GM21367 (cell line): ENCODE measurements around the gene LEMD3.

ENCODE experiments used
- ATAC-seq: cut with Tn5 transposase; IDR thresholded peaks from one replicate; pipeline ENCODE4 v1.9.1; 2021; ENCODE audit not compliant: unreplicated experiment

Gene LEMD3

DNA sequence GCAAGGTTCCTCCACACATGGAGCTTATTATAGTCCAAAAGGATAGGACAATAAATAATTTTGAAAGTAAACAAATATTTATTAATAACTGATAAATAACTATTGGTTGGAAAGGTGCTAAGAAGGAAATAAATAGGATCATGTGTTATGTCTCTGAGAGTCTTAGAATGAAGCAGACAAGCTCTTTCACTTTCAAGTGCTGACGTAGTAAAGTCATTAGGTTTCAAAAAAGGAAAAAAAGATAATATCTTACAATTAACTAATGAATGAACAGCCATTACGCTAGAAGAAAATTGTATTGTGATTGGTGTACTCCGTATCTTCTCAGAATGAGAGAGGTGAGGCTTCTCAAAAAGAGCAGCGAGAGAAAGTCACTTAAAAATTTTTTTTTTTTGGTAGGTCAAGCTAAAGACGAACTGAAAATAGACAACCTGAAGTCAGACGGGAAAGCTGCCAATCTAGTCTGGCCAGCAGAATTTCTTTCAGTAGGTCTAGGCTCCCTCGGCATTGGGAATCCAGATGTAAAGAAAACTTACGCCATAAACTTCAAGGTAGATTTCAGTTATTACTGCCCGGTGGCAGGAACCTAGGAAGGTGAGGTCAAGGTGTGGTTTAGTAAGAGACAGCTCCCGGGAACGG, 583 bp upstream of the LEMD3 start:
- no peak for ATAC-seq

DNA sequence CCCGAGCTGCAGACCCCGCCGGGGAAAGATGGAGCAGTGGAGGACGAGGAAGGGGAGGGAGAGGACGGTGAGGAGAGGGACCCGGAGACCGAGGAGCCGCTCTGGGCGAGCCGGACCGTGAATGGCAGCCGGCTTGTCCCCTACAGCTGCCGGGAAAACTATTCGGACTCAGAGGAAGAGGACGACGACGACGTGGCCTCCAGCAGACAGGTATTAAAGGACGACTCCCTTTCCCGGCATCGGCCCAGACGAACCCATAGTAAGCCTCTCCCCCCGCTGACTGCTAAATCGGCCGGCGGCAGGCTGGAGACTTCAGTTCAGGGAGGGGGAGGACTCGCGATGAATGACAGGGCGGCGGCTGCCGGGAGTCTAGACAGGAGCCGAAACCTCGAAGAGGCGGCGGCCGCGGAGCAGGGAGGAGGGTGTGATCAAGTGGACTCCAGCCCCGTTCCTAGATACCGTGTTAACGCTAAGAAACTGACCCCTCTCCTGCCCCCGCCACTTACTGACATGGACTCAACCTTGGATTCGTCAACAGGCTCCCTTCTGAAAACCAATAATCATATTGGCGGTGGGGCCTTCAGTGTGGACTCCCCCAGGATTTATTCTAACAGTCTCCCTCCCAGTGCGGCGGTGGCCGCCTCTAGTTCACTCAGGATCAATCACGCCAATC, 962 bp downstream of the LEMD3 start:
- peak; percentile 48 for ATAC-seq

DNA sequence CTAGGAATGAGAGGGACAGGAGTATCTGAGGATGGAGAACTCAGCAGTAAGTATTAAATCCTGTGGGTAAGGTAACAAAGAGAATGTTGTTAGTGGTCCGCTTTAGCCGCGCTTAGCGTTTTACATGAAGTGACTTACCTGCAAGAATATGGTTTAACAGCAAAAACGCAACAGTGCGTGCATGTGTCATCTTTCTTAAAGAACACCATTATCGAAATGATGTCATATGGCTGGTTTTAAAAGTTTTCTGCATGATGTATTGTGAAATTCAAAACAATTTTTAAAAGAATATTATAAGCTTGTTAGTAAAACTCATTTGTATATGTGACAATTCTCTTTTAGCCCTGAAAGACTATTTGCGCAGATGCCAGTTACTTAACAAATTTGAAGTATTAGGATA, 1.7 kb downstream of the LEMD3 start:
- no peak for ATAC-seq

DNA sequence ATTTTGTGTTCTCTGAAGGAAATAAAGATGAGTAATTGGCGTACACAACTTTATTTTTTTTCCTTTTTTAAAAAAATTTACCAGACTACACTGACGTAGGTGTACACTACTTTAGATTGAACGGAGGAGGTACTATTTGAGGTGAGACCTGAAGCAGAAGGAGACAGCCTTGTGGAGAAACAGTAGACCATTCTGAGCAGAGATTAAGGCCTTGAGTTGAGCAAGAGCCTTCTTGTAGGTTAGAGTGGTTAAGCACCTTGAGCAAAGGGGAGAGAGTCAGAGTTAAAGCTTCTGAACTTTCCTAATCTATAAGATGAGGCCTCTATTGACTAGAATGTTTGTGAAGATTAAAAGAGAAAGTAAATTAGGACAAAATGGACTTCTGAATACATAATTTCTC, 2.5 kb downstream of the LEMD3 start:
- no peak for ATAC-seq

DNA sequence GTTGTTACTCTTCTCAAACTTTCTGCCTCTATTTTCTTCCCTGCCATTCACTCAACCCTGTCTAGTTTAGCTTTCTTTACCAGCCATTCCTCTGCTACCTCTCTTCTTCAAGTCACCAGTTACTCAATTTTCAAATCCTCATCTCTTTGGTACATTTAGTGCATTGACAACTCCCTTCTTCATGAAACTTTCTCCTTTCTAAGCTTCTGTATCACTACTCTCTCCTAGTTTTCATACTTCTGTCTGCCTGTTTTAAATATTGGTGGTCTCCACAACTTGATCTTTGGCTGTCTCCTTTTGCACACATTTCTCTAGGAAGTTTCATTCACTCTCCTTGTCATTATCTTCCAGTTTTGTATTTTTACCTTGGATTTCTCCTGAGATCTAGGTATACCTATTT, 6.0 kb downstream of the LEMD3 start:
- ATAC-seq: no peak

DNA sequence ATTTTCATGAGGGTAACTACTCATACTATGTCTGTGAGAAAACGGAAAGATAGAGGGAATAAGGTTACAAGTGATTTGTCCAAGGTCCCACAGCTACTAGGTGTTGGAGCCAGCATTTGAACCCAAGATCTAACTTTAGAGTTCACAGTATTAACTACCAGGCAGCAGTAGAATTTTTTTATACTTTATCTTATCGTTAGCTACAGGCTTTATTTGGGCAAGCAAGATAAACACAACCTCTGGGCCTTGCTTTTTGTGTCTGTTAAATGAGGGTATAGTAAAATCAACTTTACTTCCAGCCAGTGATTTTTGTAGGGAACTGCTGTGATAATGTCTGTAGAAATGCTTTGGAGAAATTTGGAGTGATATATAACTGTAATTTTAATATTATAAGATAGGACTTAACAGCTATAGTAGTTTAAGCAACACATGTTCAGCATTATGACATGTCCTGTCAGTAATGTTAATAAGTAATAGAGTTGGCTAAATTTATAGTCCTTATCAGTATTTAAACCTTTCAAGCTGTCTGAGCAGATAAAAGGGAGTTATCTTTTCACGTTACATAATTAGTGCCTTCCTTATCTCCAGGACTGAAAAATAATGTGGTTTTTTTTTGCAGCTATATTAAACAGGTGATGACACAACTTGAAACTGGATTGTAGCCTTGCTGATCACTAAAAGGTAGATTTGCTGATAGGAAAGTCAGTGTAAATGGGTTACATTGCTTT, 12.8 kb downstream of the LEMD3 start:
- peak; percentile 38 for ATAC-seq

DNA sequence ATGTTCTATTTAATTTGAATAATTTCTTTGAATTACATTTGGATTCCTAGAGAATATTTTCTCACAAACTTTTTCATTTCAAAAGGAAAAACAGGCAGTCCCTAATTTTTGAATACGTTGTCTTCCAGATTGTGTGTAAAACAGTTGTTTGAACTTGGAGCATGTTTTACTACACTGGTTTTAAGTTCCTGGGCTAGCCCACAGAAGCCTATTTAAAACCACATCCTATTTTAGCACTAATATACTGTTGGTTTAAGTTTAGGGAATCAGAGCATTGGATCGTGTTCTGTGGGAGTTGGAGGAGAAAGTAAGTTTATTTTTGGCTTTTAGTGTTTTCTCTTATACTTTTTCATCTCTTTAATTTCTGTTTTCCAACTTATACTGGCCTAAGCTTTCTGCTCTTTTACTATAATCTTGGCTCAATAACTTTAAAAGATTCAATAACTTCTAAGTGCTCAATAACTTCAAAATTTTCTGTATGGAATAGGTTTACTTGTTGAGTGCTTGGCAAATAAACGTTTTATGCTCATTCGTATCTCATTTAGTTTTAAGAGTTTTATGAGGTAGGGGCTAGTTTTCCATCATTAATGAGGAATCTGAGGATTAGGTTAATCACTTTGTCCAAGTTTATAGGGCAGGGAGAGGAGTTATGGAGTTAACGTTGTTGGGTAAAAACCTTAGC, 14.9 kb downstream of the LEMD3 start:
- no peak for ATAC-seq

DNA sequence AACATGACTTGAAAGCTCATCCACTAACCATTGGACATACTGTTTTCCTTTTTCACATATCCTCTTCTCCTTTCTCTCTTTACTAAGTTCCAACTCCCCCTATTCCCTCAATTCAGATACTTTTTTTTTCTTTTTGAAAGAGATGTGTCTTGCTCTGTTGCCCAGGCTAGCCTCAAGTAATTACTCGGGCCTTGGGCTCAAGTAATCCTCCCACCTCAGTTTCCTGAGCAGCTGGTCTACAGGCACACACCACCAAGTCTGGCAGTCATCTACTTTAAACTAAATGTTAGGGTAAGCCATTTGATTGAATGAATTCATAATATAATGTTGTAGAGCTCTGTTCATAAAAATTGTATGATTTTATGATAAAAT, 15.5 kb downstream of the LEMD3 start:
- ATAC-seq: no peak

DNA sequence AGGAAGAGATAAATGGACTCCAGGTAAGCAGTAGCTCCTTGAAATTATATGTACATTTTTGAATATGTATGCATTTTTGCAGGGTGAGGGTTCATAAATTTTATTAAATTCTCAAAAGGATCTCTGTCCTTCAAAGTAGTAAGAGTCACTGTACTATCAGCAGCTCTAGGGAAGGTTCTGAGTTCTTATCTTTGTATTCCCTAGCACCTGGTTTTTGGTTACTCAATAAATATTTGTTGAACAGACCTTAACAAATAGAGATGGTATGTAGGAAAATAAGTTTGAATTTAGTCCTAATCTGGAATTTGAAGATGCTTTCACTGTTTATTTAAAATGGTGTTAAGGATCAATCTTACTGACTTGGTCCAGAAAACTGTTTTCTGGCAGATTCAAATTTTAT, 18.3 kb downstream of the LEMD3 start:
- no peak for ATAC-seq

DNA sequence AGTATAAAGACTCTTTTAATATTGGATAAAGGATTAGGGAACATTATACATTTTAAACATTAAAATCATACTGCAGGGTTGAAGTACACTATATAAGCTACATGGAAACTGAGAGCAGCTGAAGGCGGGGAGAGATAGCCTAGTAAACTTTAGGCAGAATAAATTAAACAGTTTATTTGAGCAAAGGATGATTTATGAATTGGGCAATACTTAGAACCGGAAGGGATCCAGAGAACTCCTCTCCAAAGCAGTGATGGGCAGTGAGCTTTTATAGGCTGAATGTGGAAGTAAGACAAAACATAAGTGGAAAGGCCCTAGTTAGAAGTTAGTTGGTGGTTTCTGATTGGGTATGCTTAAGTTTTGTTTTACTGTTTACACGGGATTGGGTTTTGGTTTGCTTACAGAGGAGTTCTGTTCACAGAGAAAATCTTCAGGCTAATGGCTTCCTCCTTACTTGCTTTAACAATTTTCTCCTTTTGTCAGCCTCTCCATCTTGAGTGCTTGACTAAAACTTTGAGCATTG, 18.9 kb downstream of the LEMD3 start:
- peak; percentile 48 for ATAC-seq

DNA sequence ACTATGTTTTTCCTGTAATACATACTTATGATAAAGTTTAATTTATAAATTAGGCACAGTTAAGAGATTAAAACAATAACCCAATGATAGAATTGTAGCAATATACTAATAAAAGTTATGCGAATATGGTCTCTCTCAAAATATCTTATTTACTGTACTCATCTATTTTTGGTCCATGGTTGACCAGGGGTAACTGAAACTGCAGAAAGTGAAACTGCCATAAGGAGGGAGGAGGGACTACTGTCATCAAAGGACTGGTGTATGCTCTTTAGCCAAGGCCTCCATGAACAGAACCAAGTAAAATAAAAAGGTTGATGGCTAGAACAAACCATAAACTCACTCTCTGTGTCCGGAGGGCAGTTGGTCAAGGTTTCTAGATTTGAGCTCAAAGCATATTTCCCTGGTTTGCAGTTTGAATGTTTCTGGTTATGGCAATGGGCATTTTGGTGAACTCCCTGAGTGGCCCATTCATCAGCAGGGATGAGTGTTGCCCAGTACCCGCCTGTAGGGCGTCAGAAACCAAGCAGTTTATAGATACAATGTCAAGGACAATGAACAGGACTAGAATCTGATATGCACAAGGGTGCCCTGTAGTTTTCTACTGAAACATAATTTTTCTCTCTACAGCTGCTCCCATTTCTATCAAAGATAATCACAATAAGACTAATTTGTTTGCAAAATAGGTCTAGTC, 19.8 kb downstream of the LEMD3 start:
- ATAC-seq: peak; percentile 96

DNA sequence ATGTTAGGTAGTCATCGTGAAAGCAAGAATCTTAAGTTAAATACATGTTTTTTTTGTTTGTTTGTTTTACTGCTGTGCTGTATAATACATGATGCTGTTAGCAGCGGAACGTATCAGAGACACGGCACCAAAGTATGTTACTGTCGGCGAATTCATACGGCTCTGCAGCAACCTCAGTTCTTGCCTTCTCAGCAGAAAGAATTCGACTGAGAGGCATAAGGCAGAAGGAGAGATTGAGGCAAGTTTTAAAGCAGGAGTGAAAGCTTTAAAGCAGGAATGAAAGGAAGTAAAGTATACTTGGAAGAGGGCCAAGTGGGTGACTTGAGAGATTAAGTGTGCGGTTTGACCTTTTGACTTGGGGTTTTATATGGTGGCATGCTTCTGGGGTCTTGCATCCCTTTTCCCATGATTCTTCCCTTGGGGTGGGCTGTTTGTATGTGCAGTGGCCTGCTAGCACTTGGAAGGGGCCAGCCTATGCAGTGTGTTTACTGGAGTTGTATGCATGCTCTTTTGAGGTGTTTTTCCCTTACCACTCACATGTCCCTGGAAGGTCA, 23.7 kb downstream of the LEMD3 start:
- ATAC-seq: no peak

DNA sequence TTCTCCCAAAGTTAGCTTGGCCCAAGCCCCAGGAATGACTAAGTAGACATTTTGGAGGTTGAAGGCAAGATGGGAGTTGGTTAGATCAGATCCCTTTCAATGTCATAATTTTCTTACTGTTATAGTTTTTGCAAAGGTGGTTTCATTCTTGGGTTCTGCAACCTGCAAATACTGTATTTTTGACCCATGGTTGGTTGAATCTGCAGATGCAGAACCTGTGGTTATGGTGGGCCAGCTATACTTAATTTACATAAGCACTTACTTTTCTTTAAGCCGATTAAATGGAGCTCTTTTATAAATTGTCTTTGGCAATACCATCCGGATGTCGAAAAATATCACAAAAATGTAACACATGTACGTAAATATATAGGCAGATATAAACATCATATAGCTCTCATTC, 25.6 kb downstream of the LEMD3 start:
- no peak for ATAC-seq

DNA sequence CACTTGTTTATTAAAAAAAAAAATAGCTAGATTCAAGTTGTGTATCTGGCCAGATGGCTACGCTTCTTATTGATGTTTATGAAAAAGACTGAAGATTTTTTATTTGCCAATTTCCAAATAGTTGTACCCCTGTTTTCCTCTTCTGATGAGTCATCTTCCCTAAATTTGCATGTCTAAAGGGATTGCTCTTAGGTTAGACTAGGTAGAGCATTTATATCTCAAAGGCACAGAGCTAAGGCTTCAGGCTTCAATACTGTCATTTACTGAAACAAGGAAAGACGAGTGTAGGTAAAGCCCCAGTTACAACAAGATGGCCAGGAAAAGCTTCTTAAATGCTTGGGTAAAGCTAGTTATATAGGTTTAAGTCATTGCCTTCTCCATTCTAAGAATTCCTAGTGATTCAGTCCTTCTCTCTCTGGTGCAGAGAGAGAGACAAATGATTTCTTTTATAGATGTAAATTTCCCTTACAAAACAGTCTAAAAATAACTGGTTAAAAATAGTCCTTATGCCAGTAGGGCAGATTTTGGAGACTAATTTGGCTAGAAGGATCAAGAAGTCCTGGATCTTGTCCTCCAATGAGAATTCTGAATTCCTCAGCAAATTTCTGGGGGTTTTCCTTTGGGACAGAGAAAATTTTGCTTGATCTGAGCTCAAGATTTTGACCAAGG, 26.1 kb downstream of the LEMD3 start:
- no peak for ATAC-seq

DNA sequence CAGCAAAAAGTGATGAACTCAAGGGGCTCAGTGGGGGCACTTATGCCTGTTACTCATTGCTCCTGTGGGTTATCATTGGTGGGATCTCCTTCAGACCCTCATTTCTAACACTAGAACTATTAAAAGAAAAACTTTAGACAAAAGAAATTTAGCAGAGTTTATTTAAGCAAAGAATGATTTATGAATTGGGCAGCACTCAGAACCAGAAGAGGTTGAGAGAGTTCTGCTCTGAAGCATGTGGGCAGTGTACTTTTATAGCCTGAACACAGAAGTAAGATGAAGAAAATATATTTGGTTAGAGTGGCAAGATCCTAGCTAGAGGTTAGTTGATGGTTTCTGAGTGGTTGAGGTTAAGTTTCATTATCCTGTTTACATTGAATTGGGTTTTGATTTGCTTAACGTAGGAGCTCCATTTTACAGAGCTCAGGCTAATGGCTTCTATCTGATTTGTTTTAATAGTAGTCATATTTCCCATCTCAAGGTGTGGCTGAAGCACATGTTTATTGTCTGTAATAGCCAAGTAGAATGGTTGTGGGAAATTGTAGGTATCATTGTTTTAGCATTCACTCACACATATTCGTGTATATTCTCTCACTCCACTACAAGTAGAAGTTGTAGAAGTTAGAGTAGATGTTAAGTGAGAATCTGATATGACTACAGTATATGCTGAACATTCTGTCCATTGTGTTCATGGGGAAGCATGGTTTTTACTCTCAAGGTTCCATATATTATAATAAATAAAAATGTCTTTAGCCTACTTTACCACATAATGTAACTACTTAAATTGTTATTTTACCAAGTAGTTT, 27.6 kb downstream of the LEMD3 start:
- ATAC-seq: no peak

DNA sequence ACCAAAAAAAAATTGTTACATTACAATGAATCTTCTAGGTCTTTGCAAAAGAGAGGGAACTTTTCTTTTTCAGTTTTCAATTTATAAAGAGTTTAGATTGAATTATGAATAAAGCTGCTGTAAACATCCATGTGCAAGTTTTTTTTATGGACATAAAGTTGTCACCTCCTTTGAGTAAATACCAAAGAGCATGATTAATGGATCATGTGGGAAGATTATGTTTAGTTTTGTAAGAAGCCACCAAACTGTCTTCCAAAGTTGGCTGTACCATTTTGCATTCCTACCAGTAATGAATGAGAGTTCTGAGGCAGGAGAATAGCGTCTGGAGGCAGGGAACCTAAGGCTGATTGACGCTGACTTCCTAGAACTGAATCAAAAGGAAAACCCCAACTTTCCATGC, 30.2 kb downstream of the LEMD3 start:
- ATAC-seq: no peak

DNA sequence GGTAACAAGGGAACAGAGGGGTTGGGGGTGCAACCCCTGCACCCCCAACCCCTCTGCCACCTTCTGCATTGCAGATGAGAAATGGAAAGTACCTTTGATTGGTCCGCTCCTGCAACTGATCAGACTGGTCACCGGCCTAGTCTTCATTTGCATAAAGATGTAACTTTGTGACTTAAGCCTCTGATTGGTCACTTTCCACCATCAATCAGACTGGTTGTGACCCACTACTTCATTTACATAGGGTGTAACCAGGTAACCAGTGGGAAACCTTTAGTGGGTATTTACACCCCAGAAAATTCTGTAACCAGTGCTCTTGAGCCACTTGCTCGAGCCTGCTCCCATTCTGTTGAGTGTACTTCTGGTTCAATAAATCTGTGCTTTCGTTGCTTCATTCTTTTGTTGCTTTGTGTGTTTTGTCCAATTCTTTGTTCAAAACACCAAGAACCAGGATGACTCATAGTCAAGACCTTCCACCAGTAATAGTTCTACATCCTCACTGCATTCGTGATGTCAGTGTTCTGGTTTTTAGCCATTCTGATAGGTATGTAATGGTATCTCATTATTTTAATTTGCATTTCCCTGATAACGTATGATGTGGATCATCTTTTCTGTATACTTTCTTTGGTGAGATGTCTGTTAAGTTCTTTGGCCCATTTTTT, 30.8 kb downstream of the LEMD3 start:
- no peak for ATAC-seq

DNA sequence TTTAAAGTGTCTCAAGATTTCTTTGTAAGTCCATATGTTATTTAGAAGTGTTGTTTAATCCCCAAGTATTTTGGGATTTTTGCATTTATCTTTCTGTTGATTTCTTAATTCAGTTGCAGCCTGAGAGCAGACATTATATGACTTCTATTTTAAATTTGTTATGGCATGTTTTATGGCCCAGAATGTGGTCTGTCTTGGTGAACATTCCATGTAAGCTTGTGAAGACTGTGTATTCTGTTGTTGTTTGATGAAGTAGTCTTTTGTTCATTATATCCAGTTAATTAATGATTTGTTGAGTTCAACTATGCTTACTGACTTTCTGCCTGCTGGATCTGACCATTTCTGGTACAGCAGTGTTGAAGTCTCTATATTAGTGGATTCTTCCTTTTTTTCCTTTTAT, 34.0 kb downstream of the LEMD3 start:
- no peak for ATAC-seq
